Lower lobe of right lung (tissue), 2 donors: ENCODE results near the gene BEST3. TPM values are rescaled to one million over a fixed set of nuclear protein-coding genes. Genes with fewer than 3 reads are reported as not detected.

ENCODE experiments used
- ATAC-seq, 2 donors: fragments of 200-7000 bp; cut with Tn5 transposase; one replicate each; pipeline ENCODE4 v1.9.1; 2020 to 2022; ENCODE audit warnings: mild to moderate bottlenecking in 2 of 2, moderate library complexity in 2 of 2
- DNase-seq: peaks from one replicate; pipeline ENCODE4 v3.0.0-alpha.2; 2020
- H3K27ac ChIP-seq: fragments of 200-600 bp; one replicate; pipeline ENCODE4 v1.8.0; 2022
- H3K27me3 ChIP-seq: fragments of 200-600 bp; one replicate; pipeline ENCODE4 v1.8.0; 2022; ENCODE audit warnings: low read depth
- H3K36me3 ChIP-seq: fragments of 200-600 bp; one replicate; pipeline ENCODE4 v1.8.0; 2022; ENCODE audit warnings: mild to moderate bottlenecking
- H3K4me1 ChIP-seq: fragments of 200-600 bp; one replicate; pipeline ENCODE4 v1.8.0; 2022
- H3K4me3 ChIP-seq: fragments of 200-600 bp; one replicate; pipeline ENCODE4 v1.8.0; 2022; ENCODE audit warnings: mild to moderate bottlenecking
- H3K9me3 ChIP-seq: fragments of 200-600 bp; one replicate; pipeline ENCODE4 v1.8.0; 2022
- intact Hi-C: fragments of 100-400 bp; cut with DNase I; formaldehyde crosslinking; loops from one replicate; pipeline ENCODE4 v1.11.0; 2022
- total RNA-seq: library from RNA; stranded (reverse); fragmentation: NEBNext Ultra II Directional; extraction: Animal tissue kit (Norgen Biotek cat#: 25700); gene quantifications from one replicate; pipeline ENCODE4 v1.2.1, GENCODE V29; 2021
- TF ChIP-seq, protein P1 (sequence below): fragments of 200-600 bp; IDR thresholded peaks from one replicate; pipeline ENCODE4 v1.8.0; 2022; ENCODE audit warnings: antibody characterized with exemption, mild to moderate bottlenecking
- donor health status: DM: no; HTN: yes; CAD: no; lungs with severe emphysema.

Gene BEST3
- total RNA-seq, 1 donor from 2014 or later, result not detected

DNA sequence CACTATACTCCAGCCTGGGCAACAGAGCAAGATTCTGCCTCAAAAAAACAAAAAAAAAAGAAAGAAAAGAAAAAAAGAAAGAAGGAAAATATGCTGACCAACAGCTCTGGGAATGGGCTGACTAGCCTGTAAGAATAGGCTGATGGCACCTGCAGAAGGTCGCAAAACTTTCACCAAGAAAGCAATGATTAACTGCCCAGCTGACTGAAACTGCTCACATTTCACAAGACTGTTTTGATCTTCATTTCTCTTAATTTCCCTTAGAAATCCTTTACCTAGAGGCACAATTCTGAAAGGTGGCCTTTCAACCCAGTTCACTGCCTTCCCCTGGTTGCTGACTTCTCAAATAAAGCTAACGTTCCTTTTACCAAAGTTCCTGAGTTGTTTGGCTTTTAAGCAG is 12.4 kb downstream of the BEST3 start:
- Histone ChIP-seq H3K4me1 (no peaks in the 10 kb centered on the region), H3K27ac (no peak overlapping the region), H3K4me3 (no peak overlapping the region), H3K36me3 (no peaks in the 10 kb centered on the region), H3K27me3 (no peaks in the 10 kb centered on the region), H3K9me3 (no peaks in the 10 kb centered on the region)
- ATAC-seq (no peak), DNase-seq (no peak)
- intact Hi-C loops, result no loop called here
- TF ChIP-seq, protein P1, sequence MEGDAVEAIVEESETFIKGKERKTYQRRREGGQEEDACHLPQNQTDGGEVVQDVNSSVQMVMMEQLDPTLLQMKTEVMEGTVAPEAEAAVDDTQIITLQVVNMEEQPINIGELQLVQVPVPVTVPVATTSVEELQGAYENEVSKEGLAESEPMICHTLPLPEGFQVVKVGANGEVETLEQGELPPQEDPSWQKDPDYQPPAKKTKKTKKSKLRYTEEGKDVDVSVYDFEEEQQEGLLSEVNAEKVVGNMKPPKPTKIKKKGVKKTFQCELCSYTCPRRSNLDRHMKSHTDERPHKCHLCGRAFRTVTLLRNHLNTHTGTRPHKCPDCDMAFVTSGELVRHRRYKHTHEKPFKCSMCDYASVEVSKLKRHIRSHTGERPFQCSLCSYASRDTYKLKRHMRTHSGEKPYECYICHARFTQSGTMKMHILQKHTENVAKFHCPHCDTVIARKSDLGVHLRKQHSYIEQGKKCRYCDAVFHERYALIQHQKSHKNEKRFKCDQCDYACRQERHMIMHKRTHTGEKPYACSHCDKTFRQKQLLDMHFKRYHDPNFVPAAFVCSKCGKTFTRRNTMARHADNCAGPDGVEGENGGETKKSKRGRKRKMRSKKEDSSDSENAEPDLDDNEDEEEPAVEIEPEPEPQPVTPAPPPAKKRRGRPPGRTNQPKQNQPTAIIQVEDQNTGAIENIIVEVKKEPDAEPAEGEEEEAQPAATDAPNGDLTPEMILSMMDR, result no peak

DNA sequence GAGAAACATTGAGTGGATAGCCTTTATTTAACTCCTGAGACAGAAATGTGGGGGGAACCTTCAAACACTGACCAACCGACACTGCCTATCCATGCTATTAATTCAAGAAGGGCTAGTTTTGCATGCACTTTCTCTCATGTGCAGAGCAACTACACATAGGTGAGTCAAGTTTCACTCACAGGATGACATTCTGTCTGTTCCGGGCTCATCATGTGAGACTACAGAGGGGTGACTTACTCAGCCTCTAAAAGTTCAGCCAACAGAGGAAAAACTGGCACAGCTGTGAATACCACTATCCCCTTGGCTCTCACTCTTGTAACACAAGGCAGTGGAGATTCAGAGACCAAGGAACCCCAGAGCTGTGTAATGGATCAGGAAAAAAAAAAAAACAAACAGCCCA is 13.3 kb downstream of the BEST3 start:
- DNase-seq (no peak), ATAC-seq (no peak)
- Histone ChIP-seq H3K9me3 (no peaks in the 10 kb centered on the region), H3K4me3 (no peak overlapping the region), H3K27me3 (no peaks in the 10 kb centered on the region), H3K36me3 (no peaks in the 10 kb centered on the region), H3K27ac (no peak overlapping the region), H3K4me1 (no peaks in the 10 kb centered on the region)
- TF ChIP-seq, protein P1, result no peak
- intact Hi-C loops, result no loop called here

DNA sequence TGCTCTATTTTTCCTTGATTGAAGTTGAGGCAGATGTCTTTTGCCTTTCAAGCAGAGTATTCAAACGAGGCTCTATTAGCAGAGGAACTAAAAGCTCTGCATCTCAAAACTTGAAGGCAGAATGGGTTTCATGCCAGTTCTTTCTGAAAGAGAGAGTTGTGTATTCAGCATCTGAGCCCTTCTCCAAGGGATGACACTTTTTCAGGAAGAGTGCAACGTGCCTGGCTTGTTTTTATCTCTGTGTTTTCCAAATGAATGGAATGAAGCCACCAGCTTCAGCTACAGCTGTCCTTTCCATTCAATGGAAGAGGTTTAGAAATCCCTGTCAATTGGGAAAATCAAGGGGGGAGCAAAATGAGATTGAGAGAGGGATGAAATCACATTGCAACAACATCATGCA is 14.6 kb downstream of the BEST3 start:
- Histone ChIP-seq H3K27me3 (no peaks in the 10 kb centered on the region), H3K4me3 (no peak overlapping the region), H3K9me3 (no peaks in the 10 kb centered on the region), H3K4me1 (no peaks in the 10 kb centered on the region), H3K27ac (no peak overlapping the region), H3K36me3 (no peaks in the 10 kb centered on the region)
- ATAC-seq, result no peak
- intact Hi-C loops, result no loop called here
- TF ChIP-seq, protein P1, result no peak
- no peak for DNase-seq

DNA sequence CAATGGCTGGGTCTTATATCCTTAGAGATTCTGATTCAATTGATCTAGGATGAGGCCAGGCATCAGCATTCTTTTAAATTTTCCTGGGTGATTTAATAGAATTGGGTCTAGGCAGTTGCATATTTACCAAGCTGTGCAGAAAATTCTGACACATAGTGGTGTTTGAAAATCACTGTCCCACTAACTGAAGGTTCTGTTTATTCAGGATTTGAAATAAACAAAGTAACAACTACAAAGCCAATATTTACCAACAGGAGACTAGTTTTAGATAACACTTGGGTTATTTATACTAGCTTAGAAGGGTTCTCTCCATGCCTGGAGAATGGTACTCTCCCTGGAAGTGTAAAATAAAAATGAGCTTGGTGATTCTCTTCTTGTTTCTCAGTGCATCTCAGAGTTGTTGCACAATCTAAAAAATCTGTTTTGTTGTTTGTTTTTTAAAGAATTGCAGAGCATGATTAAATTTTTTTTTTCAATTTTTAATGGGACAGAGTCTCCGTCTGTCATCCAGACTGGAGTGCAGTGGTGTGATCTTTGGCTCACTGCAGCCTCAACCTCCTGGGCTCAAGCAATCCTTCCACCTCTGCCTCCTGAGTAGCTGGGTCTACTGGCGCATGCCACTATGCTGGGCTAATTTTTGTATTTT is 16.9 kb downstream of the BEST3 start:
- no peaks in the 10 kb centered on the region for H3K36me3 ChIP-seq
- TF ChIP-seq, protein P1, result no peak
- DNase-seq, result no peak

DNA sequence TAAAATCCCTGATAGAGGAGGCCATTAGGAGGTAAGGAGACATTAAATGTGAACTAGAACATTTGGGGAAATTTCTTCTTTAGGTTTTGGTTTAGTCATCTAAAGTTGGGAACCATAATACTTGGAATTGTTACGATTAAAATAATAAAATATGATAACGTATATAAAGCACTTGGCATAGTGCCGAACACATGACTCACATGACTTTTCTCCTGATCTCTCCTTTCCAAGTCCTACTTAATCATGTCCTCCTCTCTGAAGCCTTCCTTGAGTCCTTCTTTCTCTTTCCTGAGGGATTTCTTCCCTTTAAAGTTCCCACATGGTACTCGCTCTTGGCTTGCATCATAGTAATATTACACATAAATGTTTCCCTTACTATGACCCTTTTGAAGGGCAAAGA is 20.0 kb downstream of the BEST3 start:
- no peaks in the 10 kb centered on the region for H3K27me3 ChIP-seq
- H3K4me3 ChIP-seq, result no peak overlapping the region
- no peaks in the 10 kb centered on the region for H3K4me1 ChIP-seq
- no peak overlapping the region for H3K27ac ChIP-seq
- no peaks in the 10 kb centered on the region for H3K9me3 ChIP-seq
- ATAC-seq (no peak), DNase-seq (no peak)
- intact Hi-C loops, result no loop called here
- TF ChIP-seq, protein P1, result no peak
- H3K36me3 ChIP-seq, result no peaks in the 10 kb centered on the region

More for the DNA sequence above, 16.9 kb downstream of the BEST3 start:
- Histone ChIP-seq H3K4me3 (no peak overlapping the region), H3K9me3 (no peaks in the 10 kb centered on the region), H3K27me3 (no peaks in the 10 kb centered on the region), H3K4me1 (no peaks in the 10 kb centered on the region), H3K27ac (no peak overlapping the region)
- intact Hi-C loops, result no loop called here
- ATAC-seq, result no peak
